ENCODE measurements around the gene RASAL1.
A peak's percentile ranks its signal among the peaks of the same experiment; 100 is the strongest.

The RASAL1 gene

DNA sequence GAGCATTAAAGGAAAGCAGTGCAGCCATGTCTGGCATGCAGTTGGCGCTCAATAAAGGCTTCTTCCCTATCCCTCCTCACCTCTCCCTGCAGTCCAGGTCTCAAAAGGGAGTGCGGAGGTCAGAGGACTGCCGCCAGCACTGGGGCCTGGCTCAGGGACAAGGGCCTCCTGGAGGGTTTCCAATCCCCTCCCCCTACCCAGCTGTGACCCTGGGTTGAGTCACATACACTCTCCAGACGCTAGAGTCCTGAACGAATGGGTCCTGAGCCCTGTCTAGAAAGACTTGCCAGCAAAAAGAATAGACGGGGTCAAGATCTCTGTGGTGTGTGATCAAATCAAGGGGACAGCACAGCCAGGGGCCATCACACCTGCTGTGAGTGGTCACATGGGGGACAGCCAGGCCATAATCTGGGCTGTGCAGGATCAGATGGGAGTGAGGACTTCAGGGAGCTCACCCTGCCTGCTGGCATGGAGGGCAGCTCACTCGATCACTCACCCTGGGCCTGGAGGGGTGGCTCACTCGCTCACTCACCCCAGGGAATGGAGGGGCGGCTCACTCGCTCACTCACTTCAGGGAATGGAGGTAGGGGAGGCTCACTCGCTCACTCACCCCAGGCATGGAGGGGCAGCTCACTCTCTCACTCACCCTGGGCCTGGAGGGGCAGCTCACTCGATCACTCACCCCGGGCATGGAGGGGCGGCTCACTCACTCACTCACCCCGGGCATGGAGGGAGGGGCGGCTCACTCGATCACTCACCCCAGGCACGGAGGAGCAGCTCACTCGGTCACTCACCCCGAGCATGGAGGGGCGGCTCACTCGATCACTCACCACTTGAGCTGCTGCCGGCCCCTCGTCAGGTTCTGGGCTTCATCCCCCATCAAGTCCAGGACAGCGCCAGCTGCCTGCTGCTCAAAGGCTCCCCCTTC, 26.8 kb upstream of the RASAL1 start:
- no peak for DNase-seq (ENCODE audit: low read depth)
- TF ChIP-seq, protein P1, sequence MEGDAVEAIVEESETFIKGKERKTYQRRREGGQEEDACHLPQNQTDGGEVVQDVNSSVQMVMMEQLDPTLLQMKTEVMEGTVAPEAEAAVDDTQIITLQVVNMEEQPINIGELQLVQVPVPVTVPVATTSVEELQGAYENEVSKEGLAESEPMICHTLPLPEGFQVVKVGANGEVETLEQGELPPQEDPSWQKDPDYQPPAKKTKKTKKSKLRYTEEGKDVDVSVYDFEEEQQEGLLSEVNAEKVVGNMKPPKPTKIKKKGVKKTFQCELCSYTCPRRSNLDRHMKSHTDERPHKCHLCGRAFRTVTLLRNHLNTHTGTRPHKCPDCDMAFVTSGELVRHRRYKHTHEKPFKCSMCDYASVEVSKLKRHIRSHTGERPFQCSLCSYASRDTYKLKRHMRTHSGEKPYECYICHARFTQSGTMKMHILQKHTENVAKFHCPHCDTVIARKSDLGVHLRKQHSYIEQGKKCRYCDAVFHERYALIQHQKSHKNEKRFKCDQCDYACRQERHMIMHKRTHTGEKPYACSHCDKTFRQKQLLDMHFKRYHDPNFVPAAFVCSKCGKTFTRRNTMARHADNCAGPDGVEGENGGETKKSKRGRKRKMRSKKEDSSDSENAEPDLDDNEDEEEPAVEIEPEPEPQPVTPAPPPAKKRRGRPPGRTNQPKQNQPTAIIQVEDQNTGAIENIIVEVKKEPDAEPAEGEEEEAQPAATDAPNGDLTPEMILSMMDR (IDR thresholded peaks at IDR 0.05; ENCODE audit: insufficient read depth, low read depth, low read length, missing control alignments): no peak
- H3K4me3 ChIP-seq (ENCODE audit: low read length): no peak overlapping the region

DNA sequence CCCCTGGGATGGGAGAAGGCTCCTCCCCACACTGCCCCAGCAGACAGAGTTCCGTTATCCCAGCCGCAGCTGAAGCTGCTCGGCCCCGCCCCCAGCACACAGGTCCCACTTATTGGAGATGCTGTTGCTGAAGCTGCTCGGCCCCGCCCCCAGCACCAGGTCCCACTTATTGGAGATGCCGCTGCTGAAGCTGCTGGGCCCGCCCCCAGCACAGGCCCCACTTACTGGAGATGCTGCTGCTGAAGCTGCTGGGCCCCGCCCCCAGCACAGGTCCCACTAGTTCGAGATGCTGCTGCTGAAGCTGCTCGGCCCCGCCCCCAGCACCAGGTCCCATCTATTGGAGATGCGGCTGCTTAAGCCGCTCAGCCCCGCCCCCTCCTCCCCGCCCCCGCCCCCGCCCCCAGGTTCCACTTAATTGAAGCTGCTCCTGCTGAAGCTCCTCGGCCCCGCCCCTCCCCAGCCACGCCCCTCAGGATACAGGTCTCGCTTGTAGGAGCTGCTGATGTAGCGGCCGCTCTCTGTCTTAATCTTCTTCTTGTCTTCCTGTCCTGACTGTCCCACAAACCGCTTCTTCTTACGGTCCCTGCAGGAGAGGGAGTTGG, 26.0 kb upstream of the RASAL1 start:
- peak; percentile 51 for DNase-seq (ENCODE audit: low read depth)

DNA sequence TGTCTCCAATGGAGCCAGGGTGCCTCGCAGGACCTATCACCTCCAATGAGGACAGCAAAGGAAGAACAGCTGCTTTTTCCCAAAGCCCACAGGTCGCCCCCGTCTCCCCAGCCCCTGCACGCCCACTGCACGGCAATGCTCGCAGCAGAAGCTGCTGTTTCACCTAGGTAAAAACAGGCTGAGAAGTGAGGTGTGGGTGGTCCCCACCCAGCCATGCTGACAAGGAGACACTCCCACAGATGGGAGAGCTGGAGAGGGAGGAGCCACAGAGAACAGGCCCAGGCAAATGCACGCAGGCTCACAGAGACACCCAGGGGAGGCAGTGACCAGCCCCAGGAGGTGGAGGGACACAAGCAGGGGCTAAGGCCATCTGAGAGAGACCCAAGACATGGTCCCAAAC, 24.4 kb upstream of the RASAL1 start:
- DNase-seq (ENCODE audit: low read depth): peak; percentile 30
- H3K4me3 ChIP-seq (ENCODE audit: low read length): no peak overlapping the region
- TF ChIP-seq, protein P1 (IDR thresholded peaks at IDR 0.05; ENCODE audit: insufficient read depth, low read depth, low read length, missing control alignments): no peak

More for the DNA sequence above, 26.0 kb upstream of the RASAL1 start:
- TF ChIP-seq, protein P1 (IDR thresholded peaks at IDR 0.05; ENCODE audit: insufficient read depth, low read depth, low read length, missing control alignments): no peak
- H3K4me3 ChIP-seq (ENCODE audit: low read length): no peak overlapping the region

DNA sequence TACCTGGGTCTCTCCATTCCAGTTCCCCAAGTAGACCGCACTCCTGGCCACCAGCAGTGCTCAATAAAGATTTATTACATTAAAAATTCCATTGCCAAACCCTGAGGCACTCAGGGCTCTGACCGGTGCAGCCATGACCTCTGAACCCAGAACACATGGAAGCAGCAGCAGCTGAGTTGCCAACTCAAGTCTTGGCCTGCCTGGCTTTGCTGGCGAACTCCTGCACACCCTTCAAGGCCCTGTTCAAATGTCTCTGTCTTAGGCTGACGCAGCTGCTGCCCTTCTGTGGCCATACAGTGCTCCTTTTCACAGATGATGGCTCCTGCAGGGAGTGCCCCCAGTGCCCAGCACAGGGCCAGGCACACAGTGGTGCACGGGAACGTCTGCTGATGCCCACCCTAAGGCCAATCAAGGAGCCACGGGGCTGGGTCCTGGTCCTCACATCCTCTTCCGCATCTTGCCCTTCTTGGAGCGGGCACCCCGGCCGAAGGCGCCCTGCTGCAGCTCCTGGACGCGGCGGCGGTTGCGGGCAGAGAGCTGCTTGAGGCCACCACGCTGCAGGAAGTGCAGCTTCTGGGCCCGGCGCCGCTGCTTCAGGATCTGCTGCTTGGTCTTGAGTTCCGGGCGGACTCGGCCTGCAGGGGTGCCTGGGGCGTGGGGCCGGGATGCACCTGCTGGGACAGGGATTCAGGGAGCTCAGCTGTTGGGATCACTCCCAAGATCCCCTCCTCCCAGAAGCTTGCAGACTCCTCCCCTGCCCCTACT, 23.1 kb upstream of the RASAL1 start:
- H3K4me3 ChIP-seq (ENCODE audit: low read length): no peak overlapping the region
- TF ChIP-seq, protein P1 (IDR thresholded peaks at IDR 0.05; ENCODE audit: insufficient read depth, low read depth, low read length, missing control alignments): no peak

DNA sequence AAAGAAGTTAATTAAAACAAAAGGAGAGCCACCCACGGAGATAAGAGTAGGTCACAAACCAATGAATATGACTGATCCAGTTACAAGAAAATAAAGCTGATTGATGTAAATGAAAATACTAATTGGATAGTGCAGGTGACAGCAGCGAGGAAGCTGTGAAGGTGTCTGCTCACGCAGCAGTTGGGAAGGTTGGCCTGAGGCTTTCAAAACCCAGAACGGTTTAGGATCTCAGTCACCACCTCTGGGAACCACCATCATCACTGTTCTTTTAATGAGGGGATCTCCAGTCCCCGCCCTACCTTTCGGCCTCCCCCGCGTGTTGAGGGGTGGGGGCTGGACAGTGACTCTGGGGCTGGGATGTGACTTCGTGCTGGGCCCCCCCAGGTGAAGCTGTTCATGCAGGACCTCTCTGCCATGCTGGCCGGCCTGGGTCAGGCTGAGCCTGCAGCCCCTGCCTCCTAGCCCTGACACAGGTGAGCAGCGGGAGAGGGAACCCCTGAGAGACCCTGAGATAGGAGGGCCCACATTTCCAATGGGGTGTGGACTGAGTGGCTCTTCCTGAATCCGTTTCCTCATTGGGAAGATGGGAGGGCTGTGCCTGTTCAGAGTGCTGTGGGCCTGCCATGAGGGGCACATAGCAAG, 21.8 kb upstream of the RASAL1 start:
- TF ChIP-seq, protein P1 (IDR thresholded peaks at IDR 0.05; ENCODE audit: insufficient read depth, low read depth, low read length, missing control alignments): no peak
- no peak overlapping the region for H3K4me3 ChIP-seq (ENCODE audit: low read length)
- no peak for DNase-seq (ENCODE audit: low read depth)

More for the DNA sequence above, 23.1 kb upstream of the RASAL1 start:
- no peak for DNase-seq (ENCODE audit: low read depth)

DNA sequence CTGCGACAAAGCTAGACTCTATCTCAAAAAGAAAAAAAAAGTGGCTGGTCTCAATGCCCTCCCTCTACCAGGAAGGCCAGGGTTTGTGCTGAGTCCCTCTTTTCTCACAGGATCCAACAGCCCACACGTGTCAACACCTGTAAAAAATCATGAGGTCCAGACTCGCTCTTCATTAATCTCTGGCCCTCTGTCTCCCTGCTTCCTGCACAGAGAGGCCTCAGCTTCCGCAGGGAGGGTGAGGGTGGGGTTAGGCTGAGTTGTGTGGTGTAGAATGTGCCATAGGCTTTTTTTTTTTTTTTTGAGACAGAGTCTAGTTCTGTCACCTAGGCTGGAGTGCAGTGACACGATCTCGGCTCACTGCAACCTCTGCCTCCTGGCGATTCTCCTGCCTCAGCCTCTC, 20.1 kb upstream of the RASAL1 start:
- no peak overlapping the region for H3K4me3 ChIP-seq (ENCODE audit: low read length)
- TF ChIP-seq, protein P1 (IDR thresholded peaks at IDR 0.05; ENCODE audit: insufficient read depth, low read depth, low read length, missing control alignments): no peak
- no peak for DNase-seq (ENCODE audit: low read depth)
